ENCODE results near the gene FAM217A.

GRCh38 chr6:4055420-4056041 is 23.4 kb downstream of the FAM217A start:
- TF ChIP-seq CTCF (IDR thresholded peaks at IDR 0.05) (peak in 3 of 6 experiments; percentile 22 to 51 (median 42)), POLR2A (IDR thresholded peaks at IDR 0.05) (no peak)
